NT2/D1 (cell line): ENCODE results near the gene TMIE.

Experiments
- YY1 ChIP-seq: IDR thresholded peaks from 2 replicates; pipeline ENCODE4 v1.6.1; 2011; ENCODE audit not compliant: insufficient read length, insufficient read depth
- ZNF274 ChIP-seq: IDR thresholded peaks from 2 replicates; pipeline ENCODE4 v1.6.1; 2011; ENCODE audit warnings: mild to moderate bottlenecking, low read depth, low read length

- TF ChIP-seq ZNF274 (no peak), YY1 (no peak)
Measured at GRCh38 chr3:46693038-46693891, 7.9 kb upstream of the TMIE start, which contains the start of gene ALS2CL.
